Duodenal mucosa (tissue), 2 donors: ENCODE results near the gene CETN2.

Experiments used
- H3K27ac ChIP-seq: one replicate; pipeline ENCODE4 v1.7.0; 2013; ENCODE audit warnings: low read depth, low read length
- H3K27me3 ChIP-seq, 2 donors: one replicate each; pipeline ENCODE4 v1.7.0; 2013; ENCODE audit warnings: low read length in 2 of 2, control low read depth in 1 of 2; ENCODE audit not compliant: insufficient read depth in 2 of 2, control insufficient read depth in 1 of 2
- H3K36me3 ChIP-seq, 2 donors: one replicate each; pipeline ENCODE4 v1.7.0; 2013; ENCODE audit warnings: low read length in 2 of 2, control low read depth in 1 of 2; ENCODE audit not compliant: insufficient read depth in 2 of 2, control insufficient read depth in 1 of 2
- H3K4me1 ChIP-seq, 2 donors: one replicate each; pipeline ENCODE4 v1.7.0; 2013; ENCODE audit warnings: low read length in 2 of 2, control low read depth in 1 of 2; ENCODE audit not compliant: insufficient read depth in 2 of 2, control insufficient read depth in 1 of 2
- H3K4me3 ChIP-seq, 2 donors: one replicate each; pipeline ENCODE4 v1.7.0; 2013; ENCODE audit warnings: low read length in 2 of 2, low read depth in 1 of 2
- H3K9ac ChIP-seq, 2 donors: one replicate each; pipeline ENCODE4 v1.7.0; 2013; ENCODE audit warnings: low read length in 2 of 2, low read depth in 1 of 2
- H3K9me3 ChIP-seq, 2 donors: one replicate each; pipeline ENCODE4 v1.7.0; 2013; ENCODE audit warnings: low read length in 2 of 2, control low read depth in 1 of 2; ENCODE audit not compliant: control insufficient read depth in 1 of 2

CETN2 gene

GRCh38 chrX:152833378-152833777 is 2.8 kb upstream of the CETN2 start:
- no peaks in the 10 kb centered on the region for H3K9me3 ChIP-seq
- no peak overlapping the region for H3K9ac ChIP-seq
- H3K36me3 ChIP-seq = no peaks in the 10 kb centered on the region
- H3K4me1 ChIP-seq = peaks cover 18 to 19% of the 10 kb centered on the region in 2 donors
- no peaks in the 10 kb centered on the region for H3K27me3 ChIP-seq
- no peak overlapping the region for H3K27ac ChIP-seq
- no peak overlapping the region for H3K4me3 ChIP-seq

- no peaks in the 10 kb centered on the region for H3K27me3 ChIP-seq
- H3K27ac ChIP-seq = no peak overlapping the region
- H3K36me3 ChIP-seq = no peaks in the 10 kb centered on the region
- H3K9me3 ChIP-seq = no peaks in the 10 kb centered on the region
- H3K4me3 ChIP-seq = peak overlapping the region in 1 of 2 donors; percentile 87
- peak overlapping the region in 1 of 2 donors; percentile 83 for H3K9ac ChIP-seq
- peaks cover 18 to 19% of the 10 kb centered on the region in 2 donors for H3K4me1 ChIP-seq
Measured at GRCh38 chrX:152832520-152832919, 2.0 kb upstream of the CETN2 start.

- Histone ChIP-seq H3K36me3 (no peaks in the 10 kb centered on the region), H3K4me1 (peaks cover 18 to 19% of the 10 kb centered on the region in 2 donors), H3K27ac (no peak overlapping the region), H3K9me3 (no peaks in the 10 kb centered on the region), H3K4me3 (peak overlapping the region; percentile 87 to 88), H3K27me3 (no peaks in the 10 kb centered on the region), H3K9ac (peak overlapping the region; percentile 76 to 83)
Measured at GRCh38 chrX:152831391-152831790, 834 bp upstream of the CETN2 start.

GRCh38 chrX:152824841-152825374 is 5.6 kb downstream of the CETN2 start:
- no peaks in the 10 kb centered on the region for H3K9me3 ChIP-seq
- H3K4me1 ChIP-seq = peaks cover 2 to 3% of the 10 kb centered on the region in 2 donors
- no peaks in the 10 kb centered on the region for H3K36me3 ChIP-seq
- H3K27ac ChIP-seq = no peak overlapping the region
- H3K27me3 ChIP-seq = no peaks in the 10 kb centered on the region
- no peak overlapping the region for H3K4me3 ChIP-seq
- H3K9ac ChIP-seq = no peak overlapping the region

- no peaks in the 10 kb centered on the region for H3K27me3 ChIP-seq
- H3K4me3 ChIP-seq = no peak overlapping the region
- H3K36me3 ChIP-seq = no peaks in the 10 kb centered on the region
- no peak overlapping the region for H3K27ac ChIP-seq
- no peaks in the 10 kb centered on the region for H3K9me3 ChIP-seq
- H3K4me1 ChIP-seq = no peaks in the 10 kb centered on the region
- H3K9ac ChIP-seq = no peak overlapping the region
Measured at GRCh38 chrX:152823657-152824056, 6.9 kb downstream of the CETN2 start.

GRCh38 chrX:152822383-152823086 is 8.0 kb downstream of the CETN2 start:
- Histone ChIP-seq H3K27ac (no peak overlapping the region), H3K27me3 (no peaks in the 10 kb centered on the region), H3K4me1 (no peaks in the 10 kb centered on the region), H3K36me3 (no peaks in the 10 kb centered on the region), H3K9me3 (no peaks in the 10 kb centered on the region), H3K4me3 (no peak overlapping the region), H3K9ac (no peak overlapping the region)

GRCh38 chrX:152821145-152821765 is 9.3 kb downstream of the CETN2 start:
- Histone ChIP-seq H3K4me3 (no peak overlapping the region), H3K9me3 (no peaks in the 10 kb centered on the region), H3K4me1 (no peaks in the 10 kb centered on the region), H3K27ac (no peak overlapping the region), H3K36me3 (no peaks in the 10 kb centered on the region), H3K27me3 (no peaks in the 10 kb centered on the region), H3K9ac (no peak overlapping the region)

- Histone ChIP-seq H3K36me3 (no peaks in the 10 kb centered on the region), H3K4me3 (no peak overlapping the region), H3K9me3 (no peaks in the 10 kb centered on the region), H3K4me1 (no peaks in the 10 kb centered on the region), H3K27me3 (no peaks in the 10 kb centered on the region), H3K27ac (no peak overlapping the region), H3K9ac (no peak overlapping the region)
Measured at GRCh38 chrX:152819732-152820131, 10.8 kb downstream of the CETN2 start.

GRCh38 chrX:152819266-152819665 is 11.3 kb downstream of the CETN2 start:
- no peaks in the 10 kb centered on the region for H3K36me3 ChIP-seq
- H3K4me3 ChIP-seq = no peak overlapping the region
- H3K27me3 ChIP-seq = no peaks in the 10 kb centered on the region
- H3K27ac ChIP-seq = no peak overlapping the region
- H3K9ac ChIP-seq = no peak overlapping the region
- peaks cover 0 to 2% of the 10 kb centered on the region in 2 donors for H3K4me1 ChIP-seq
- H3K9me3 ChIP-seq = no peaks in the 10 kb centered on the region

- Histone ChIP-seq H3K27me3 (no peaks in the 10 kb centered on the region), H3K9me3 (no peaks in the 10 kb centered on the region), H3K36me3 (no peaks in the 10 kb centered on the region), H3K9ac (no peak overlapping the region), H3K4me3 (no peak overlapping the region), H3K4me1 (peaks cover 0 to 11% of the 10 kb centered on the region in 2 donors), H3K27ac (no peak overlapping the region)
Measured at GRCh38 chrX:152818356-152818755, 12.2 kb downstream of the CETN2 start.
